PFSK-1 (cell line): ENCODE data around the gene AGMO.

Experiments
- POLR2AphosphoS5 ChIP-seq: IDR thresholded peaks from 2 replicates; pipeline ENCODE4 v1.6.1; 2012; ENCODE audit warnings: low read depth, mild to moderate bottlenecking, control low read depth, low read length, moderate library complexity
- REST ChIP-seq, 2 experiments: IDR thresholded peaks; 2 replicates each; pipeline versions ENCODE4 v1.6.1 to v1.8.0; 2011 to 2012; ENCODE audit warnings: low read depth in 2 of 2, low read length in 2 of 2, control low read depth in 1 of 2, inconsistent platforms in 1 of 2, mild to moderate bottlenecking in 1 of 2, moderate library complexity in 1 of 2; ENCODE audit not compliant: insufficient read depth in 1 of 2
- SIN3A ChIP-seq: IDR thresholded peaks from 2 replicates; pipeline ENCODE4 v1.6.1; 2012; ENCODE audit warnings: mild to moderate bottlenecking, low read length, moderate library complexity, borderline replicate concordance; ENCODE audit not compliant: insufficient read depth
- TAF1 ChIP-seq: IDR thresholded peaks from 2 replicates; pipeline ENCODE4 v1.6.1; 2012; ENCODE audit warnings: low read length, control low read depth, borderline replicate concordance; ENCODE audit not compliant: insufficient read depth

GRCh38 chr7:15313361-15313760 lies 248.5 kb downstream of the AGMO start:
- TF ChIP-seq REST (IDR thresholded peaks at IDR 0.05; ENCODE audit: insufficient read depth in 1 of 2, low read depth in 2 of 2, low read length in 2 of 2) (no peak), SIN3A (no peak), POLR2AphosphoS5 (no peak), TAF1 (no peak)
